ENCODE results near the gene DIAPH3.

The DIAPH3 gene

GRCh38 chr13:59950266-59950665 is 213.5 kb downstream of the DIAPH3 start:
- DNase-seq = no peak

GRCh38 chr13:59948686-59949085 is 215.0 kb downstream of the DIAPH3 start:
- DNase-seq = no peak

- no peak for DNase-seq
These were observed 216.8 kb downstream of the DIAPH3 start for GRCh38 chr13:59946944-59947343.

- DNase-seq = no peak
These were observed 232.1 kb downstream of the DIAPH3 start for GRCh38 chr13:59931621-59932020.

GRCh38 chr13:59924256-59924655 is 239.5 kb downstream of the DIAPH3 start:
- DNase-seq = no peak

GRCh38 chr13:59915252-59915651 is 248.5 kb downstream of the DIAPH3 start:
- no peak for DNase-seq

GRCh38 chr13:59914556-59914955 is 249.2 kb downstream of the DIAPH3 start:
- no peak for DNase-seq

- no peak for DNase-seq
These were observed 257.2 kb downstream of the DIAPH3 start for GRCh38 chr13:59906413-59907049.

- DNase-seq = no peak
These were observed 262.5 kb downstream of the DIAPH3 start for GRCh38 chr13:59901191-59901590.

GRCh38 chr13:59898066-59898465 is 265.7 kb downstream of the DIAPH3 start:
- DNase-seq = no peak

- no peak for DNase-seq
These were observed 270.5 kb downstream of the DIAPH3 start for GRCh38 chr13:59893266-59893665.

- no peak for DNase-seq
These were observed 272.7 kb downstream of the DIAPH3 start for GRCh38 chr13:59891053-59891452.

GRCh38 chr13:59890054-59890453 is 273.7 kb downstream of the DIAPH3 start:
- no peak for DNase-seq

GRCh38 chr13:59888408-59888807 is 275.3 kb downstream of the DIAPH3 start:
- no peak for DNase-seq

- no peak for DNase-seq
These were observed 278.7 kb downstream of the DIAPH3 start for GRCh38 chr13:59885076-59885475.

GRCh38 chr13:59883885-59884284 is 279.8 kb downstream of the DIAPH3 start:
- no peak for DNase-seq

- DNase-seq = no peak
These were observed 283.3 kb downstream of the DIAPH3 start for GRCh38 chr13:59880468-59880867.

- no peak for DNase-seq
These were observed 284.4 kb downstream of the DIAPH3 start for GRCh38 chr13:59879281-59879680.

- DNase-seq = no peak
These were observed 285.8 kb downstream of the DIAPH3 start for GRCh38 chr13:59877933-59878332.

- DNase-seq = no peak
These were observed 288.8 kb downstream of the DIAPH3 start for GRCh38 chr13:59874973-59875372.

- no peak for DNase-seq
These were observed 289.9 kb downstream of the DIAPH3 start for GRCh38 chr13:59873856-59874255.

GRCh38 chr13:59873309-59873708 is 290.4 kb downstream of the DIAPH3 start:
- no peak for DNase-seq

- DNase-seq = no peak
These were observed 295.9 kb downstream of the DIAPH3 start for GRCh38 chr13:59867867-59868266.

- no peak for DNase-seq
These were observed 298.3 kb downstream of the DIAPH3 start for GRCh38 chr13:59865398-59865797.

GRCh38 chr13:59863621-59864020 is 300.1 kb downstream of the DIAPH3 start:
- no peak for DNase-seq

GRCh38 chr13:59861676-59862075 is 302.1 kb downstream of the DIAPH3 start:
- no peak for DNase-seq
